SK-N-SH (cell line): Measurements from ENCODE around the gene MPPE1. TPM values are rescaled to one million over a fixed set of nuclear protein-coding genes. Genes with fewer than 3 reads are reported as not detected.

Experiments
- CTCF ChIA-PET: fragments of 300-600, 350-600 bp; formaldehyde crosslinking; extraction: SDS; loops from one replicate; lab custom pipeline; 2021; lab: Yijun Ruan, JAX
- POLR2A ChIA-PET: fragments of 350-600 bp; sonication (Branson Sonifier 250); formaldehyde crosslinking; extraction: SDS; loops from one replicate; lab custom pipeline; 2020; ENCODE audit warnings: antibody characterized with exemption, inconsistent platforms; lab: Yijun Ruan, JAX
- DNase-seq: peaks from one replicate; pipeline ENCODE4 v3.0.0; 2012
- H2AFZ ChIP-seq: fragments of 200-600 bp; sonication (generic); 2 replicates; pipeline ENCODE4 v1.8.1; 2016; ENCODE audit warnings: antibody characterized with exemption, mild to moderate bottlenecking, low read depth
- H3F3A ChIP-seq: fragments of 200-600 bp; sonication (generic); replicated peaks from 2 replicates; pipeline ENCODE3; 2016; ENCODE audit warnings: antibody characterized with exemption, mild to moderate bottlenecking; ENCODE audit not compliant: insufficient read depth
- H3K27ac ChIP-seq, 2 experiments: fragments of 200-500 bp in 1 of 2; fragments of 200-600 bp in 1 of 2; sonication (Bioruptor generic) in 1 of 2; sonication (generic), shearing (Covaris generic) in 1 of 2; 2 replicates each; pipeline versions ENCODE4 v1.5.1 to v1.6.1; 2014 to 2016; ENCODE audit warnings: low read depth in 2 of 2, inconsistent platforms in 1 of 2, low read length in 1 of 2, mild to moderate bottlenecking in 1 of 2, mixed read lengths in 1 of 2
- H3K27me3 ChIP-seq: fragments of 200-600 bp; sonication (generic), shearing (Covaris generic); 2 replicates; pipeline ENCODE4 v1.6.1; 2016; ENCODE audit warnings: mixed run types; ENCODE audit not compliant: insufficient read depth
- H3K36me3 ChIP-seq, 2 experiments: fragments of 200-500 bp in 1 of 2; fragments of 200-600 bp in 1 of 2; sonication (Bioruptor generic) in 1 of 2; sonication (generic) in 1 of 2; replicated peaks in 1 of 2; 2 replicates each; pipeline versions ENCODE3 to v1.5.1; 2014 to 2016; ENCODE audit warnings: low read length in 1 of 2, mild to moderate bottlenecking in 1 of 2; ENCODE audit not compliant: insufficient read depth in 2 of 2, control insufficient read depth in 1 of 2
- H3K4me1 ChIP-seq, 2 experiments: fragments of 200-500 bp in 1 of 2; fragments of 200-600 bp in 1 of 2; sonication (Bioruptor generic) in 1 of 2; sonication (generic), shearing (Covaris generic) in 1 of 2; 2 replicates each; pipeline versions ENCODE4 v1.5.1 to v1.6.1; 2014 to 2016; ENCODE audit warnings: low read depth in 1 of 2, low read length in 1 of 2, mixed run types in 1 of 2; ENCODE audit not compliant: insufficient read depth in 2 of 2, control insufficient read depth in 1 of 2
- H3K4me2 ChIP-seq: fragments of 200-600 bp; sonication (generic), shearing (Covaris generic); 2 replicates; pipeline ENCODE4 v1.6.1; 2017; ENCODE audit warnings: mixed run types
- H3K4me3 ChIP-seq, 2 experiments: fragments of 200-500 bp in 1 of 2; fragments of 200-600 bp in 1 of 2; sonication (Bioruptor generic) in 1 of 2; sonication (generic), shearing (Covaris generic) in 1 of 2; 2 replicates each; pipeline versions ENCODE4 v1.5.1 to v1.8.1; 2014 to 2016; ENCODE audit warnings: low read depth in 2 of 2, inconsistent platforms in 1 of 2, low read length in 1 of 2, mild to moderate bottlenecking in 1 of 2, mixed read lengths in 1 of 2, moderate library complexity in 1 of 2
- H3K79me2 ChIP-seq: fragments of 200-600 bp; sonication (generic); 2 replicates; pipeline ENCODE4 v1.8.1; 2017; ENCODE audit warnings: mild to moderate bottlenecking; ENCODE audit not compliant: insufficient read depth
- H3K9ac ChIP-seq: fragments of 200-600 bp; sonication (generic); 2 replicates; pipeline ENCODE4 v1.6.1; 2017; ENCODE audit warnings: mixed run types
- H3K9me2 ChIP-seq: fragments of 200-600 bp; sonication (generic); 2 replicates; pipeline ENCODE4 v1.6.1; 2017; ENCODE audit warnings: mixed run types
- H3K9me3 ChIP-seq: fragments of 200-600 bp; sonication (generic); 2 replicates; pipeline ENCODE4 v1.6.1; 2017; ENCODE audit warnings: mixed run types, mild to moderate bottlenecking, moderate library complexity
- H4K20me1 ChIP-seq: fragments of 200-600 bp; sonication (generic); 2 replicates; pipeline ENCODE4 v1.6.1; 2017; ENCODE audit warnings: mild to moderate bottlenecking, mixed run types; ENCODE audit not compliant: insufficient read depth
- EZH2phosphoT487 ChIP-seq: fragments of 200-600 bp; sonication (generic); IDR thresholded peaks from 2 replicates; pipeline ENCODE4 v1.6.1; 2017; ENCODE audit warnings: low read depth, mixed run types, mild to moderate bottlenecking, antibody characterized with exemption, moderate library complexity, borderline replicate concordance
- FOXJ3 ChIP-seq: sonication (generic); formaldehyde crosslinking; IDR thresholded peaks from 2 replicates; pipeline ENCODE4 v1.5.1; 2020; ENCODE audit warnings: mild to moderate bottlenecking, missing genetic modification reagents
- FOXM1 ChIP-seq: IDR thresholded peaks from 2 replicates; pipeline ENCODE4 v1.4.0; 2012; ENCODE audit warnings: low read depth, mild to moderate bottlenecking
- GATA2 ChIP-seq: sonication (generic); formaldehyde crosslinking; IDR thresholded peaks from 2 replicates; pipeline ENCODE4 v1.5.0; 2020; ENCODE audit warnings: mild to moderate bottlenecking, missing genetic modification reagents
- JUND ChIP-seq: IDR thresholded peaks from 2 replicates; pipeline ENCODE4 v1.4.0; 2012
- MXI1 ChIP-seq: IDR thresholded peaks from 2 replicates; pipeline ENCODE4 v1.6.1; 2012; ENCODE audit warnings: mild to moderate bottlenecking, low read depth, low read length, improper control_type of control experiment
- NFIC ChIP-seq: IDR thresholded peaks from 2 replicates; pipeline ENCODE4 v1.4.0; 2012; ENCODE audit warnings: borderline replicate concordance
- NRF1 ChIP-seq: IDR thresholded peaks from 2 replicates; pipeline ENCODE4 v1.6.1; 2012; ENCODE audit warnings: low read depth, mild to moderate bottlenecking, low read length
- RAD21 ChIP-seq: IDR thresholded peaks from 2 replicates; pipeline ENCODE4 v1.6.1; 2012; ENCODE audit warnings: mild to moderate bottlenecking, low read length
- RCOR1 ChIP-seq: fragments of 150-350 bp; IDR thresholded peaks from 2 replicates; pipeline ENCODE4 v1.6.1; 2017; ENCODE audit warnings: antibody characterized with exemption, low read length
- TAF1 ChIP-seq: IDR thresholded peaks from 2 replicates; pipeline ENCODE4 v1.6.1; 2012; ENCODE audit warnings: low read depth, mild to moderate bottlenecking, low read length, moderate library complexity, borderline replicate concordance
- USF1 ChIP-seq: IDR thresholded peaks from 2 replicates; pipeline ENCODE4 v1.4.0; 2012; ENCODE audit warnings: low read depth, borderline replicate concordance
- WGBS: methylation state at CpG from one replicate; pipeline ENCODE4 v1.1.6; 2017; ENCODE audit warnings: low lambda C conversion rate; 5-methylcytosine and 5-hydroxymethylcytosine counted together
- polyA plus RNA-seq, 3 experiments: library from polyadenylated mRNA; depleted of rRNA; stranded (reverse); fragments of >200 nt; gene quantifications; 2 replicates each; pipeline ENCODE4 v1.2.3, GENCODE V29; 2012
- TF ChIP-seq, protein P1 (sequence below): IDR thresholded peaks from 2 replicates; pipeline ENCODE4; 2012
- TF ChIP-seq, protein P2 (sequence below): fragments of 200-600 bp; sonication (generic); IDR thresholded peaks from 2 replicates; pipeline ENCODE4 v1.6.1; 2017; ENCODE audit warnings: antibody characterized with exemption, mild to moderate bottlenecking, moderate library complexity
- TF ChIP-seq, protein P3 (sequence below): fragments of 150-350 bp; IDR thresholded peaks from 2 replicates; pipeline ENCODE4 v1.6.1; 2017; ENCODE audit warnings: antibody characterized with exemption, low read length, low read depth, borderline replicate concordance

MPPE1 gene
- polyA plus RNA-seq, 1 of the 3 experiments (the other 2 are of a cell fraction): 13.2 TPM

- Histone ChIP-seq H3K9ac (no peak overlapping the region), H3F3A (no peaks in the 10 kb centered on the region), H3K4me3 (no peak overlapping the region), H3K27ac (no peak overlapping the region), H3K27me3 (no peaks in the 10 kb centered on the region), H3K9me3 (no peaks in the 10 kb centered on the region), H3K79me2 (no peaks in the 10 kb centered on the region), H4K20me1 (no peaks in the 10 kb centered on the region), H3K9me2 (no peaks in the 10 kb centered on the region), H3K36me3 (peaks cover 0 to 3% of the 10 kb centered on the region in 2 experiments), H3K4me1 (peaks cover 0 to 4% of the 10 kb centered on the region in 2 experiments; a peak in 1 of 4 replicates), H2AFZ (no peak overlapping the region), H3K4me2 (no peak overlapping the region)
- ChIA-PET POLR2A (no interaction called here), CTCF (no interaction called here)
- TF ChIP-seq EZH2phosphoT487: no peak
- no peak for TF ChIP-seq FOXM1
- TF ChIP-seq GATA2 (CRISPR knock-in tag): no peak
- TF ChIP-seq FOXJ3 (CRISPR knock-in tag): no peak
- no peak for TF ChIP-seq JUND
- TF ChIP-seq NRF1: no peak
- TF ChIP-seq USF1: no peak
- no peak for TF ChIP-seq NFIC
- TF ChIP-seq, protein P1, sequence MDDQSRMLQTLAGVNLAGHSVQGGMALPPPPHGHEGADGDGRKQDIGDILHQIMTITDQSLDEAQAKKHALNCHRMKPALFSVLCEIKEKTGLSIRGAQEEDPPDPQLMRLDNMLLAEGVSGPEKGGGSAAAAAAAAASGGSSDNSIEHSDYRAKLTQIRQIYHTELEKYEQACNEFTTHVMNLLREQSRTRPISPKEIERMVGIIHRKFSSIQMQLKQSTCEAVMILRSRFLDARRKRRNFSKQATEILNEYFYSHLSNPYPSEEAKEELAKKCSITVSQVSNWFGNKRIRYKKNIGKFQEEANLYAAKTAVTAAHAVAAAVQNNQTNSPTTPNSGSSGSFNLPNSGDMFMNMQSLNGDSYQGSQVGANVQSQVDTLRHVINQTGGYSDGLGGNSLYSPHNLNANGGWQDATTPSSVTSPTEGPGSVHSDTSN: no peak
- TF ChIP-seq, protein P2, sequence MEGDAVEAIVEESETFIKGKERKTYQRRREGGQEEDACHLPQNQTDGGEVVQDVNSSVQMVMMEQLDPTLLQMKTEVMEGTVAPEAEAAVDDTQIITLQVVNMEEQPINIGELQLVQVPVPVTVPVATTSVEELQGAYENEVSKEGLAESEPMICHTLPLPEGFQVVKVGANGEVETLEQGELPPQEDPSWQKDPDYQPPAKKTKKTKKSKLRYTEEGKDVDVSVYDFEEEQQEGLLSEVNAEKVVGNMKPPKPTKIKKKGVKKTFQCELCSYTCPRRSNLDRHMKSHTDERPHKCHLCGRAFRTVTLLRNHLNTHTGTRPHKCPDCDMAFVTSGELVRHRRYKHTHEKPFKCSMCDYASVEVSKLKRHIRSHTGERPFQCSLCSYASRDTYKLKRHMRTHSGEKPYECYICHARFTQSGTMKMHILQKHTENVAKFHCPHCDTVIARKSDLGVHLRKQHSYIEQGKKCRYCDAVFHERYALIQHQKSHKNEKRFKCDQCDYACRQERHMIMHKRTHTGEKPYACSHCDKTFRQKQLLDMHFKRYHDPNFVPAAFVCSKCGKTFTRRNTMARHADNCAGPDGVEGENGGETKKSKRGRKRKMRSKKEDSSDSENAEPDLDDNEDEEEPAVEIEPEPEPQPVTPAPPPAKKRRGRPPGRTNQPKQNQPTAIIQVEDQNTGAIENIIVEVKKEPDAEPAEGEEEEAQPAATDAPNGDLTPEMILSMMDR: no peak
- no peak for TF ChIP-seq MXI1
- no peak for TF ChIP-seq RAD21
- no peak for TF ChIP-seq RCOR1
- TF ChIP-seq, protein P3, sequence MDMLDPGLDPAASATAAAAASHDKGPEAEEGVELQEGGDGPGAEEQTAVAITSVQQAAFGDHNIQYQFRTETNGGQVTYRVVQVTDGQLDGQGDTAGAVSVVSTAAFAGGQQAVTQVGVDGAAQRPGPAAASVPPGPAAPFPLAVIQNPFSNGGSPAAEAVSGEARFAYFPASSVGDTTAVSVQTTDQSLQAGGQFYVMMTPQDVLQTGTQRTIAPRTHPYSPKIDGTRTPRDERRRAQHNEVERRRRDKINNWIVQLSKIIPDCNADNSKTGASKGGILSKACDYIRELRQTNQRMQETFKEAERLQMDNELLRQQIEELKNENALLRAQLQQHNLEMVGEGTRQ: no peak
- no peak for TF ChIP-seq TAF1
- 93% methylated on average over 5 of the region's 5 CpGs for WGBS
- no peak for DNase-seq
Observed at GRCh38 chr18:11901826-11902438, 6.2 kb downstream of the MPPE1 start.
